Fibroblast of skin of left biceps (primary cell): ENCODE measurements around the gene DUSP5.

Source experiments
- DNase-seq, 2 experiments: peaks; one replicate each; pipeline ENCODE4 v3.0.0-alpha.2; 2013; ENCODE audit warnings: low read depth in 2 of 2

The DUSP5 gene

DNA sequence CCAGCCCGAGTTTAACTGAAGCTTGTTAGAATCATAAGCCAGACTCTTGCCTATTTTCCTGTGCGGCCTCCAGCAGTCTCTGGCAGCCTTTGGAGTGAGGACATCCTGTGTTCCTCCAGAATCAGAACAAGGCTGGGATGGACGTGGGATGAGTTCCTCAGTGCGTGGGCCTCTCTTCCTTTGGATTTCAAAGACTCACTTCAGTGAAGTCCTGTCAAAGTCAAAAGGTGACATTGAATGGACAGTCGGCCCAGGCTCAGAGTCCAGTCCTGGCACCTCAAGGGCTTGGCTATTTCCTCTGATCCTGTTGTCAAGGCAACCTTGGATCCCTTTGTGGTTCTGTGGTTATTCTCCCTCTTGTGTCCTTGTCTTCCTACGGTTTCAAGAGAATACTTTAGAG, 48.4 kb downstream of the DUSP5 start:
- DNase-seq: no peak

DNA sequence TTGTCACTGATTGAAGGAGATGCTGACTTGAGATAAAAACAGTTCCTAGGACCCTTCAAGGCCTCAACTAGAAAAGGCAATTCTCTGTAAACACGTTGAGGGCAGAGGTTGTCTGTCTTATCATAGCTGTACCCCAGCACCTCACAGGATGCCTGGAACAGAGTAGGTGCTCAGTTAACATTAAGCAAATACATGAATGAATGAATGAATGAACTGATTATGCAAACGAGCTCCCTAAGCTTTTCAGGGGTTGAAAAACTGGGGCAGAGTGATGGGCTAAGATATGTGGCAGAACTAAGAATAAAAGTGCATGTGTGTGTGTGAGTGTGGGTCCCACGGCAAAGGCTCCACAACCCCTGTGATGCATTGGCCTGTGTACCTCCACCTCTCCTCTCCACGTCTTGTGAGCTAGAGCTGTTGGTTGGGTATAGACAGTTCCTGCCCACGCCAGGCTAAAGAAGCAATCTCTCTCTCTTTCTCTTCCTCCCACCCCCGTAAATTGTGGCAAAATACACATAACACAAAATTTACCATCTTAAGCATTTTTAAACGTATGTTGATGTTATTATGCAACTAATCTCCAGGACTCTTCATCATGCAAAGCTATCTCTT, 48.9 kb downstream of the DUSP5 start:
- no peak for DNase-seq

DNA sequence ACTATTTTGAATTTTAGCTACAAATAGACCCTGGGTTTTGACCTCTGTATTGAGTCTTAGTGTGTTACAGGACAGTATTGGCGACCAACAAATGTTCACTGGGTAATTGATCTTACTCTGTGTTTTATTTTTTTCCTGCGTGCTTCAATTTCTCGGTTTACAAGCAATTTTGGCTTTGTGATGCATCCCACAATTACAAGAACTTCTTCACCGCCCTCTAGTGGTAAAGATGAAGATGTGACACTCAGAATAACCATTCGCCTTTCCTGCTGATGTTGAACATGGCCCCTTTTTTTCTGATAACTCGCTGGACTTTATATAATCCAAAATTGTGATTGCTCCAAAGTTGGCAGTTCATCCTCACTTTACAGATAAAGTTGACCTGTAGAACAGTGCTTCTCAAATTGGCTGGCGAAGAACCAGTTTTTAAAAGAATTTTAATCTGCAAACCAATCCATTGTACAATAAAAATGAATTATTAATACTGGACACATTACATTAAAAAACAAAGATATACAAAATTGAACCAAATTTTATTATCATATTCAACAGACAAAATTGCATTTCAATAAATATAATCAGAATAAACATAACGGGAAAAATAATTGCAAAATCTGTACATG, 49.5 kb downstream of the DUSP5 start:
- DNase-seq: no peak

DNA sequence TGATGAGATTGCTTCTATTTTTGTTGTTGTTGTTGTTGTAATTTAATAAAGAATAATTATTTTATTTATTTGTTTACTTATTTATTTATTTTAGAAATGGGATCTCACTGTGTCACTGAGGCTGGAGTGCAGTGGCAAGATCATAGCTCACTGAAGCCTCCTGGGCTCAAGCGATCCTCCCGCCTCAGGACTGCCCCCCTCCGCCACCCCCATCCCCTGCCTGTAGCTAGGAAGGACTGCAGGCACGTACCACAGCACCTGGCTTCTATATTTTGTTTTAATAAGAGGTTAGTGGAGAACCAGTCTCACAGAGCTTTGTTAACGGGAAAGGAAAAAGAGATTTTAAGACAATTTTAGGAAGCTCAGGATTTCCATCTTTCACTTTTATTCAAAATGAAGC, 50.3 kb downstream of the DUSP5 start:
- no peak for DNase-seq

DNA sequence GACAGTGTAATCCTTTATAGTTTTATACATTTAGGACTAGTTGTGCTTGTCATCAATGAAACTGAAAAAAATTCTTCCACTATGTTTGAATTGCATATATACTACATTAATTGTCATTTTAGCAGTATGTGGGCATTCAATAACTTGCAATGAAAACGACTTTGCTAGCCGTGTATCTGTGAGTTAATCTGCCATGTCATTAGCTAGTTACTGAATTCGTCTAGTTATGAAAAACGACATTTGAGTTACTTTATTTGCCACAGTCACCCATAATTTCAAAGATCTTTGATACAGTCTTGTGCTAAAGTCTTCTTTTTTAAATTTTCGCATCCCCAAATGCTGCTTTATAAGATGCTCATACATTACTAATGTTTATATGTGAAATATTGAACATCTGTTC, 51.5 kb downstream of the DUSP5 start:
- DNase-seq: no peak

DNA sequence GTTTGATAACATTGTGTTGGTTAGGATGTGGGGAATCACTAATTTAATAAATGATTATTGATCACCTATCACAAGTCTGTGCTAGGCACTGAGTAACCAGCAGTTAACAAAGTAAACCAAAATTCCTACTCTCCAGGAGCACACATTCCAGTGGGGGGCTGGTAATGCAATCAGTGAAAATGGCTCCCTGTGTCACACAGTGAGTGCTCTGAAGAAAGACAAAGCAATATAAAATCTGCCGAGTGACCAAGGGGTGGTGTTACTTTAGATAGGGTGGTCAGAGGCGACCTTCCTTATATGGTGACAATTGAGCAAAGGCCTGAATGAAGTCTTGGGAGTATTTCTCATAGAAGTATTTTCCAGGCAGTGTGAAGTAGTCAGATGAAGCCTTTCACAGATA, 56.2 kb downstream of the DUSP5 start:
- DNase-seq: no peak

DNA sequence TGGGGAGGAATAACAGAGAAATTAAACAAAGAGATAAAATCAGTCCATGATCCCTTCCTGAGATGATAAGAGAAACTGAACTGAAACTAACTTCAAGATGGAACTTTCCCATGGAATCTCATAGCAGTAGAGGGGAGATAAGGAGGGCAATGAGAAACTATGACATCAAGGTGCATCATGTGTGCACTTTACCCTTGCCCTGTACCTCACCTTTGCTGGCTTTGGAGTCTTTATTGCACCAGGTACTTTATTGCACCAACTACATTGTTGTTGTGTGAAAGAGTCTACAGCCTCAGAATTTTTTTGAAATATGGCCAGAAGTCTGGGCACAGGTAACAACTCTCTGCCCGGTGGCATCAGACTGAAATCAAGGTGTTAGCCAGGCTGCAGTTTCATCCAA, 58.6 kb downstream of the DUSP5 start:
- DNase-seq: no peak

DNA sequence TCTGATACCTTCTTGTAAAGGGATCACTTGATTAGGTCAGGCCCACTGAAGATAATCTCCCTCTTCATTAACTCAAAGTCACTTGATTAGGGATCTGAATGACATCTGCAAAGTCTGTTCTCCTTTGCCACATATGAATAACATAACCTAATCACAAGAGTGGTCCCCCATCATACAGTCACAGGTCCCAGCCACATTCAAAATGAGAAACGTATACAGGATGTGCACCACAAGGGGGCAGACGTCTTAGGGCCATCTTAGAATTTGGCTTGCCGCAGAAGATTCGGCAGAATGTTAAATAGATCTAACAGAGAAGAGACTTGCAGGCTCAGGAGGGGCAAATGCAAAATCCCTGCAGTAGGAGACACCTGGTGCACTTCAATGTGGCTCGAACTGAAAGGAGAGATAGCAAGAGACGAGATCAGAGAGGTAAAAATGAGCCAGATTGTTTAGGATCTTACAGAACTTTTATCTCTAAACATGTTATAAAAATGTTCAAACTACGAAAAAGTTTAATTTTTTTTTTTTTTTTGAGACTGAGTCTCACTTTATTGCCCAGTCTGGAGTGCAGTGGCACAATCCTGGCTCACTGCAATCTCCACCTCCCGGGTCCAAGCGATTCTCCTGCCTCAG, 59.4 kb downstream of the DUSP5 start:
- no peak for DNase-seq

DNA sequence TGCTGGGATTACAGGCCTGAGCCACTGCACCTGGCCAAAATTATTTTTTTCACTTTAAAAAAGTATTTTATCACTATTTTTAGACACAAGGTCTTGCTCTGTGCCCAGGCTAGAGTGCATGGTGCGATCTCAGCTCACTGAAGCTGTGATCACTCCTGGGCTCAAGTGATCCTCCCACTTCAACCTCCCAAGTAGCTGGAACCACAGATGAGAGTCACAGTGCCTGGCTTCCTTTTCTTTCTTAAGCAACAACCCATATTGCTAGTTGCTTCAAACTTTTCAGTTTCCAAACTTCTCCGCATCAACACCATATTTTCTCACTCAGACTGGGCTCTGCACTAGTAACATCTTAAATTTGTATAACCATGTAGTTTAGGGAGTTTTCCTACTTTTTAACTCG, 60.3 kb downstream of the DUSP5 start:
- no peak for DNase-seq

DNA sequence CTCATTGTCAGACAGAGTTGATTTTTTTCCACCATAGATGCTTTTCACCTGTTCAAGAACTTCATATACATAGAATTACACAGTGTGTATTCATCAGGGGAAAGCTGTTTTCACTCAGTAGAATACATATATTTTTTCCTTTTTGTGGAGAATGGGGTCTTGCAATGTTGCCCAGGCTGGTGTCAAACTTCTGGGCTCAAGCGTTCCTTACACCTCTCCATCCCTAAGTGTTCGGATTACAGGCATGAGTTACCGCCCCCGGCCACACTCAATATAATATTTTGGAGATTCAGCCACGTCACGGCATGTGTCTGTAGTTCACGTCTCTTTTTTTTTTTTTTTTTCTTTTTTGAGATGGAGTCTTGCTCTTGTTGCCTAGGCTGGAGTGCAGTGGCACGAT, 62.3 kb downstream of the DUSP5 start:
- no peak for DNase-seq
